Activated B cell treated with CpG ODN at 0.5 μM for 24 hours (primary cell): ENCODE data around the gene ADCYAP1. TPM values are rescaled to one million over a fixed set of nuclear protein-coding genes. Genes with fewer than 3 reads are reported as not detected.

ENCODE experiments used
- ATAC-seq: fragments of 200-7000 bp; cut with Tn5 transposase; one replicate; pipeline ENCODE4 v1.10.0; 2021; ENCODE audit warnings: low read depth, mild to moderate bottlenecking, moderate library complexity
- CTCF ChIA-PET: fragments of 350-600 bp; sonication (Branson Sonifier 250); formaldehyde crosslinking; loops from one replicate; lab custom pipeline; 2021; ENCODE audit warnings: antibody characterized with exemption; lab: Charles Lee
- POLR2A ChIA-PET: fragments of 350-600 bp; sonication (Branson Sonifier 250); formaldehyde crosslinking; loops from one replicate; lab custom pipeline; 2021; ENCODE audit warnings: antibody characterized with exemption; lab: Charles Lee
- DNase-seq: peaks from one replicate; pipeline ENCODE4 v3.0.0; 2022
- H3K27ac Mint-ChIP-seq: one replicate; pipeline ENCODE4 v1.8.0; 2020; ENCODE audit warnings: mixed read lengths
- H3K27me3 Mint-ChIP-seq: one replicate; pipeline ENCODE4 v1.8.0; 2021; ENCODE audit warnings: mixed read lengths
- H3K36me3 Mint-ChIP-seq: one replicate; pipeline ENCODE4 v1.8.0; 2021; ENCODE audit warnings: low read depth, mixed read lengths
- H3K4me1 Mint-ChIP-seq: one replicate; pipeline ENCODE4 v1.8.0; 2021; ENCODE audit warnings: mixed read lengths
- H3K4me3 Mint-ChIP-seq: one replicate; pipeline ENCODE4 v1.8.0; 2020; ENCODE audit warnings: mild to moderate bottlenecking, mixed read lengths
- H3K9me3 Mint-ChIP-seq: one replicate; pipeline ENCODE4 v1.8.0; 2020; ENCODE audit warnings: mixed read lengths
- CTCF ChIP-seq: fragments of 200-600 bp; IDR thresholded peaks from one replicate; pipeline ENCODE4 v1.8.0; 2022; ENCODE audit warnings: antibody characterized with exemption, mild to moderate bottlenecking
- intact Hi-C: fragments of 100-400 bp; cut with micrococcal nuclease; formaldehyde crosslinking; loops from one replicate; pipeline ENCODE4 v1.15.1; 2024
- total RNA-seq: library from RNA; stranded (reverse); gene quantifications from 2 replicates; pipeline ENCODE4 v1.2.3, GENCODE V29; 2022

Gene ADCYAP1
- total RNA-seq, 1 donor from 2014 or later, result not detected

- no peak overlapping the region for H3K4me3 Mint-ChIP-seq
- ATAC-seq (no peak), DNase-seq (no peak)
- intact Hi-C loops, result no loop called here
- H3K9me3 Mint-ChIP-seq, result peaks cover 4% of the 10 kb centered on the region
- H3K36me3 Mint-ChIP-seq, result no peaks in the 10 kb centered on the region
- POLR2A ChIA-PET, result no interaction called here
- peaks cover 3% of the 10 kb centered on the region for H3K27me3 Mint-ChIP-seq
- H3K4me1 Mint-ChIP-seq, result no peaks in the 10 kb centered on the region
- no peak for TF ChIP-seq CTCF
- H3K27ac Mint-ChIP-seq, result no peak overlapping the region
- CTCF ChIA-PET, result no interaction called here
Observed at GRCh38 chr18:944440-944839, 39.8 kb downstream of the ADCYAP1 start.

- no peak for TF ChIP-seq CTCF
- ATAC-seq (no peak), DNase-seq (no peak)
- ChIA-PET CTCF (no interaction called here), POLR2A (no interaction called here)
- Mint-ChIP-seq H3K4me3 (no peak overlapping the region), H3K9me3 (peaks cover 4% of the 10 kb centered on the region), H3K4me1 (no peaks in the 10 kb centered on the region), H3K36me3 (no peaks in the 10 kb centered on the region), H3K27ac (no peak overlapping the region), H3K27me3 (peaks cover 3% of the 10 kb centered on the region)
- intact Hi-C loops, result no loop called here
Observed at GRCh38 chr18:949724-950631, 45.3 kb downstream of the ADCYAP1 start.

- H3K9me3 Mint-ChIP-seq, result peaks cover 4% of the 10 kb centered on the region
- CTCF ChIA-PET, result no interaction called here
Observed at GRCh38 chr18:950882-951495, 46.3 kb downstream of the ADCYAP1 start.

GRCh38 chr18:955384-956066 lies 50.9 kb downstream of the ADCYAP1 start:
- H3K27ac Mint-ChIP-seq, result no peak overlapping the region
- DNase-seq, result no peak
- no peaks in the 10 kb centered on the region for H3K27me3 Mint-ChIP-seq
- no peak overlapping the region for H3K4me3 Mint-ChIP-seq
- H3K9me3 Mint-ChIP-seq, result no peaks in the 10 kb centered on the region
- H3K36me3 Mint-ChIP-seq, result no peaks in the 10 kb centered on the region
- CTCF ChIA-PET, result no interaction called here
- H3K4me1 Mint-ChIP-seq, result no peaks in the 10 kb centered on the region
- ATAC-seq, result no peak
- TF ChIP-seq CTCF, result no peak
- POLR2A ChIA-PET, result no interaction called here
- intact Hi-C loops, result no loop called here

More at GRCh38 chr18:950882-951495, 46.3 kb downstream of the ADCYAP1 start:
- no peak overlapping the region for H3K4me3 Mint-ChIP-seq
- no peaks in the 10 kb centered on the region for H3K4me1 Mint-ChIP-seq
- intact Hi-C loops, result no loop called here
- TF ChIP-seq CTCF, result no peak
- POLR2A ChIA-PET, result no interaction called here
- ATAC-seq (no peak), DNase-seq (no peak)
- H3K27me3 Mint-ChIP-seq, result peaks cover 3% of the 10 kb centered on the region
- H3K27ac Mint-ChIP-seq, result no peak overlapping the region
- no peaks in the 10 kb centered on the region for H3K36me3 Mint-ChIP-seq

- no peak overlapping the region for H3K4me3 Mint-ChIP-seq
- CTCF ChIA-PET, result no interaction called here
- H3K27ac Mint-ChIP-seq, result no peak overlapping the region
- H3K4me1 Mint-ChIP-seq, result peaks cover 3% of the 10 kb centered on the region
- no peaks in the 10 kb centered on the region for H3K9me3 Mint-ChIP-seq
- peaks cover 4% of the 10 kb centered on the region for H3K27me3 Mint-ChIP-seq
- ATAC-seq, result no peak
- no peaks in the 10 kb centered on the region for H3K36me3 Mint-ChIP-seq
- no peak for DNase-seq
- TF ChIP-seq CTCF, result no peak
- POLR2A ChIA-PET, result no interaction called here
- intact Hi-C loops, result no loop called here
Observed at GRCh38 chr18:957829-958228, 53.2 kb downstream of the ADCYAP1 start.
